RPMI8226 (cell line): ENCODE results near the gene PTRH1.

ENCODE experiments used
- DNase-seq: peaks from one replicate; pipeline ENCODE4 v3.0.0-alpha.2; 2015

PTRH1 gene

GRCh38 chr9:127693143-127693542 lies 22.3 kb downstream of the PTRH1 start:
- no peak for DNase-seq

- no peak for DNase-seq
These were observed 23.4 kb downstream of the PTRH1 start for GRCh38 chr9:127692071-127692470.

- no peak for DNase-seq
These were observed 24.7 kb downstream of the PTRH1 start for GRCh38 chr9:127690735-127691134.

GRCh38 chr9:127689329-127690000 lies 26.0 kb downstream of the PTRH1 start:
- no peak for DNase-seq

GRCh38 chr9:127686461-127687393 lies 28.7 kb downstream of the PTRH1 start:
- DNase-seq: no peak

- no peak for DNase-seq
These were observed 30.9 kb downstream of the PTRH1 start for GRCh38 chr9:127684576-127684975.

GRCh38 chr9:127683723-127684122 lies 31.7 kb downstream of the PTRH1 start:
- no peak for DNase-seq

GRCh38 chr9:127682351-127683136 lies 32.9 kb downstream of the PTRH1 start:
- no peak for DNase-seq

- no peak for DNase-seq
These were observed 34.6 kb downstream of the PTRH1 start for GRCh38 chr9:127680846-127681245.

GRCh38 chr9:127680226-127680625 lies 35.2 kb downstream of the PTRH1 start:
- DNase-seq: no peak

- DNase-seq: no peak
These were observed 36.0 kb downstream of the PTRH1 start for GRCh38 chr9:127679506-127679905.

- no peak for DNase-seq
These were observed 38.8 kb downstream of the PTRH1 start for GRCh38 chr9:127676638-127677037.

GRCh38 chr9:127673234-127673633 lies 42.2 kb downstream of the PTRH1 start:
- no peak for DNase-seq

- DNase-seq: no peak
These were observed 47.6 kb downstream of the PTRH1 start for GRCh38 chr9:127667906-127668305.

GRCh38 chr9:127667127-127667844 lies 48.2 kb downstream of the PTRH1 start:
- DNase-seq: no peak

- no peak for DNase-seq
These were observed 50.6 kb downstream of the PTRH1 start for GRCh38 chr9:127664678-127665507.

GRCh38 chr9:127664324-127664677 lies 51.2 kb downstream of the PTRH1 start:
- no peak for DNase-seq
